SK-N-MC (cell line): ENCODE measurements around the gene HNRNPR.
A peak's percentile ranks its signal among the peaks of the same experiment; 100 is the strongest.

Source experiments
- DNase-seq: peaks from one replicate; pipeline ENCODE4 v3.0.0-alpha.2; 2011; ENCODE audit warnings: low read depth, low spot score
- H3K27ac ChIP-seq: fragments of 200-600 bp; sonication (generic); 2 replicates; pipeline ENCODE4 v1.5.1; 2016; ENCODE audit warnings: mixed run types
- H3K36me3 ChIP-seq: fragments of 200-600 bp; sonication (generic); 2 replicates; pipeline ENCODE4 v1.6.1; 2017; ENCODE audit warnings: antibody characterized with exemption, low read length, mixed read lengths; ENCODE audit not compliant: insufficient read depth
- H3K4me3 ChIP-seq: fragments of 200-600 bp; sonication (generic); 2 replicates; pipeline ENCODE4 v1.5.1; 2016
- H3K9ac ChIP-seq: fragments of 200-600 bp; sonication (generic); 2 replicates; pipeline ENCODE4 v1.8.0; 2017; ENCODE audit warnings: mixed run types, mixed read lengths; ENCODE audit not compliant: insufficient read length
- H3K9me3 ChIP-seq: fragments of 200-600 bp; sonication (generic); 2 replicates; pipeline ENCODE4 v1.6.1; 2017; ENCODE audit warnings: low read depth, mild to moderate bottlenecking, antibody characterized with exemption, low read length, moderate library complexity, mixed read lengths
- EZH2 ChIP-seq: fragments of 200-600 bp; sonication (generic); IDR thresholded peaks from one replicate; pipeline ENCODE4 v1.6.1; 2017; ENCODE audit warnings: antibody characterized with exemption
- FOXP2 ChIP-seq: optimal IDR thresholded peaks from 2 replicates; pipeline ENCODE3; 2011; ENCODE audit warnings: mild to moderate bottlenecking, moderate library complexity; ENCODE audit not compliant: insufficient read depth; ENCODE audit errors: extremely low read length, control extremely low read depth
- POLR2AphosphoS5 ChIP-seq: IDR thresholded peaks from 2 replicates; pipeline ENCODE4 v1.6.1; 2012; ENCODE audit warnings: mild to moderate bottlenecking, low read depth, low read length, borderline replicate concordance

HNRNPR gene

GRCh38 chr1:23362218-23362713, 18.2 kb upstream of the HNRNPR start:
- no peak for DNase-seq
- H3K4me3 ChIP-seq = no peak overlapping the region

GRCh38 chr1:23358310-23358875, 14.3 kb upstream of the HNRNPR start:
- no peak for DNase-seq
- Histone ChIP-seq H3K4me3 (no peak overlapping the region), H3K36me3 (peaks cover 41% of the 10 kb centered on the region), H3K9ac (no peak overlapping the region), H3K9me3 (peaks cover 30% of the 10 kb centered on the region), H3K27ac (no peak overlapping the region)
- TF ChIP-seq POLR2AphosphoS5 = no peak
- TF ChIP-seq EZH2 = no peak
- TF ChIP-seq FOXP2 = no peak

More at GRCh38 chr1:23362218-23362713, 18.2 kb upstream of the HNRNPR start:
- Histone ChIP-seq H3K9ac (no peak overlapping the region), H3K9me3 (peaks cover 41% of the 10 kb centered on the region), H3K36me3 (peaks cover 71% of the 10 kb centered on the region), H3K27ac (no peak overlapping the region)
- TF ChIP-seq FOXP2 = no peak

DNA sequence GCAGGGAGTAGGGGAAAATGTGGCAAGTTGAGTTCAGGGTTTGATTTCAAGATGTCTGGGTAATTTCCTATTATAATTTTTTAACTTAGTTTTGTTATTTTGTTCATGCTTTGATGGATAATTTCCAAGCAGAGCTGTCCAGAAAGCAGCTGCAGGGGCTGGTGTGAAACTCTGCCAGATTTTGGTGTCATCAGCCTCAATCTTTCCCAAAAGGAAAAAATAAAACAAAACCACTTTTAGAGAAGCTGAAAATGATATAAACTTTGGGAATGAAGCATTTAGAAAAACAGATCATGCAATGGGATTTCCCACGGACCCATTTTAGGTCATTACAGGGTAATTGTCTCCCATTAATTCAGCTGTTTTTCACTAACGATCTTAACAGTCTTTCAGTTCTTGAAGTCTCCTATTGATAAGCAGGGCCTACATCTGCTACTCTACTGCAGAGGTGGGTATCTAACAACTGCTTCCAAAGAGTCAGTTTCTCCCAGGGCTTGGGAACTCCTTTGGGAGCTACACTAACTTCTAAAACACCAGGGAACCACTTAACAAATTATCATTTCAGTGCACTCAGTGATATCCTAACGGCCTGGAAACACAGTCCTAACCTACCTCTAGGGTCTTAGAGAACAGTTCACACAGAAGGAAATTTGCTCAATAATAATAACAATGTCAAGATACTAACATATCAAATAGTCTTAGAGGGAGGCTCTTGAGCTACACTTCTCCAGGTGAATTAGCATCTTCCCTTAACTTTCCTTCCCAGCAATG, 13.2 kb upstream of the HNRNPR start:
- Histone ChIP-seq H3K27ac (no peak overlapping the region), H3K9me3 (peaks cover 21% of the 10 kb centered on the region), H3K4me3 (no peak overlapping the region), H3K9ac (no peak overlapping the region), H3K36me3 (peaks cover 30% of the 10 kb centered on the region)
- no peak for DNase-seq
- no peak for TF ChIP-seq EZH2
- TF ChIP-seq POLR2AphosphoS5 = no peak
- no peak for TF ChIP-seq FOXP2

DNA sequence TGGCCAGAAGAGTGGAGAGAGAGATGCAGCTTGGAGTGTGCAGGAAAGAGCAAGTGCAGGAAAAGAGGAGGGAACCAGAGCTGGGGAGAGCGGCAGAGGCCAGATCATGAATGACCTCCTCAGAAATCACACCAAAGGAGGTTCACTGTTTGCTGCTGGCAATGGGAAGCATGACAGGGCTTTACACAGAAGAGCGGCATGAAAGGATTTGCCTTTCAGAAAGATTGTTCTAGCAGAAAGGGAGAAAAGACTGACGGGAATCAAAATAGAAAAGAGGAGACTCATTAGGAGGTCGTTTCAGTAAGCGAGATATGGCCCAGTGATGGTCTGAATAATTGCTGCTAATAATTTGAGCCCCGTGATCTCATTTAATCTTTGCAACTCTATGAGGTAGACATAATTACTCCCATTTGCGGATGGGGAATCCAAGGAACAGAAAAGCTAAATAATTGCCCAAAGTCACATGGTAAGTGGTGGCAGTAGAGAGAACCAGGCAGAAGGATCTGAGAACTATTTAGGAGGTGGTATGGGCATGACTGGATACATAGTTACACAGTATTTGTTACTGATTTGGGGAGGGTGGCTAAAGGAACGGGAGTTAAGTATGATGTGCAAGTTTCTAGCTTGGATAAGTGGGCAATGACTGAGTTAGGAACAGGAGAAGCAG, 12.5 kb upstream of the HNRNPR start:
- peaks cover 23% of the 10 kb centered on the region for H3K36me3 ChIP-seq
- H3K4me3 ChIP-seq = no peak overlapping the region
- H3K27ac ChIP-seq = no peak overlapping the region
- no peak overlapping the region for H3K9ac ChIP-seq
- peaks cover 14% of the 10 kb centered on the region for H3K9me3 ChIP-seq
- no peak for DNase-seq
- TF ChIP-seq POLR2AphosphoS5 = no peak
- TF ChIP-seq EZH2 = no peak
- no peak for TF ChIP-seq FOXP2

DNA sequence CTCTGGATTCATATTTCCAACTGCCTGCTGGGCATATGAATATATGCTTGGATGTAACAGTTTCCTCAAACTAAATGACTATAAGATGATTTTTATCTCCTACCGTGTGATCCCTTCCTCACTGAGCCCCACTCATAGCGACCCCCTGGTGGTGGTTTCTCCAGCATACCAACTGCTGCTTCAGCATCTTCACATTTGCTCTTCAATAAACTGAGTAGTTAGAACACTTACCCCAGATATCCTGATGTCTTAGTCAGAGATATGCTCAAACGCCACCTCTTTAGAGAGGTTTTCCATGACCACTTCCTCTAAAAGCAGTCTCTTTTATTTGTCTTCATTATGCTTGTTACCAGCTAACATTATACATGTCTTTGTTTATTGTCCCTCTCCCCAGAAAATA, 10.2 kb upstream of the HNRNPR start:
- no peak for DNase-seq
- Histone ChIP-seq H3K9me3 (no peaks in the 10 kb centered on the region), H3K4me3 (no peak overlapping the region)

GRCh38 chr1:23352096-23352695, 8.1 kb upstream of the HNRNPR start:
- Histone ChIP-seq H3K27ac (no peak overlapping the region), H3K9me3 (no peaks in the 10 kb centered on the region), H3K36me3 (no peaks in the 10 kb centered on the region), H3K9ac (no peak overlapping the region), H3K4me3 (no peak overlapping the region)
- no peak for DNase-seq
- TF ChIP-seq EZH2 (no peak), POLR2AphosphoS5 (no peak), FOXP2 (no peak)

More for the DNA sequence above, 10.2 kb upstream of the HNRNPR start:
- H3K27ac ChIP-seq = no peak overlapping the region
- H3K36me3 ChIP-seq = no peaks in the 10 kb centered on the region; the same call in 1 of the 2 replicates
- TF ChIP-seq POLR2AphosphoS5 (no peak), FOXP2 (no peak), EZH2 (no peak)
- H3K9ac ChIP-seq = no peak overlapping the region

GRCh38 chr1:23345920-23346319, 1.8 kb upstream of the HNRNPR start:
- Histone ChIP-seq H3K9ac (no peak overlapping the region), H3K4me3 (no peak overlapping the region), H3K9me3 (no peaks in the 10 kb centered on the region), H3K36me3 (peaks cover 17% of the 10 kb centered on the region), H3K27ac (no peak overlapping the region)
- TF ChIP-seq FOXP2 (no peak), EZH2 (no peak), POLR2AphosphoS5 (no peak)
- no peak for DNase-seq

DNA sequence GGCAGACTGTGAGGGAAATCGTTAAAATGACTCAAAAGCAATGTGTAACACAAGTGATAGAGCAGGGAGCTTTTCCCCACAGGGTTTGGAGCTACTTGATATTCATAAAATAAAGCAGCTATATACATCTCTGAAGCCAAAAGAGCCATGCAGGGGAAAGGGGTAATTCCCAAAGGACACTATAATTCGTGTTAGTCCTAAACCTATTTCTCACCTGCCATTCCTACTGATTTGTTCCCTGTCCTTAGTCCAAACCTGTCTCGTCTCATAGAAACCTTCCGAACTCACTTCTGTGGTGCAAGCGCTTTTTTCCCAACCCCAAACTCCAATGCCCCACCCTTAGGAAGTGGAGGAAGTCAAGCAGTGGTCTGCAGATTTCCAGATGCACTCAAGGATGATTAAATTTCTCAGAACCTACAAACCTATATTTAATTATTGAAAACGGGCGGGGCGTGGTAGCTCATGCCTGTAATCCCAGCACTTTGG, 946 bp upstream of the HNRNPR start:
- peaks cover 26% of the 10 kb centered on the region for H3K36me3 ChIP-seq
- H3K9ac ChIP-seq = peak overlapping the region; percentile 99
- H3K4me3 ChIP-seq = peak overlapping the region; percentile 83
- H3K27ac ChIP-seq = peak overlapping the region; percentile 97
- no peak for DNase-seq
- no peaks in the 10 kb centered on the region for H3K9me3 ChIP-seq
- TF ChIP-seq POLR2AphosphoS5 = no peak
- TF ChIP-seq FOXP2 = no peak
- no peak for TF ChIP-seq EZH2
